H9 (cell line): ENCODE data around the gene SEZ6. TPM values are rescaled to one million over a fixed set of nuclear protein-coding genes. Genes with fewer than 3 reads are reported as not detected.

Experiments used
- DNase-seq: peaks from one replicate; pipeline ENCODE4 v3.0.0-alpha.2; 2017
- H2AFZ ChIP-seq: one replicate; pipeline ENCODE4 v1.6.1; 2013; ENCODE audit warnings: mild to moderate bottlenecking, low read length, control low read depth, moderate library complexity
- H2AK5ac ChIP-seq: 2 replicates; pipeline ENCODE4 v1.6.1; 2013; ENCODE audit warnings: low read length, control low read depth, mixed read lengths; ENCODE audit not compliant: insufficient read length
- H2BK120ac ChIP-seq: one replicate; pipeline ENCODE4 v1.6.1; 2013; ENCODE audit warnings: low read depth, mild to moderate bottlenecking, low read length, control low read depth, inconsistent platforms; ENCODE audit not compliant: poor library complexity, severe bottlenecking
- H2BK12ac ChIP-seq: 2 replicates; pipeline ENCODE4 v1.6.1; 2013; ENCODE audit warnings: low read length, control low read depth, mixed read lengths, low read depth; ENCODE audit not compliant: insufficient read length
- H2BK15ac ChIP-seq: 2 replicates; pipeline ENCODE4 v1.6.1; 2013; ENCODE audit warnings: low read depth, low read length, control low read depth
- H2BK20ac ChIP-seq: one replicate; pipeline ENCODE4 v1.6.1; 2013; ENCODE audit warnings: low read depth, mild to moderate bottlenecking, low read length, control low read depth, inconsistent platforms; ENCODE audit not compliant: poor library complexity, severe bottlenecking
- H2BK5ac ChIP-seq: 2 replicates; pipeline ENCODE4 v1.6.1; 2013; ENCODE audit warnings: low read length, control low read depth, mixed read lengths; ENCODE audit not compliant: insufficient read length
- H3K14ac ChIP-seq: 2 replicates; pipeline ENCODE4 v1.6.1; 2013; ENCODE audit warnings: low read length, control low read depth; ENCODE audit not compliant: insufficient read depth
- H3K18ac ChIP-seq: 2 replicates; pipeline ENCODE4 v1.6.1; 2013; ENCODE audit warnings: low read depth, mild to moderate bottlenecking, mixed read lengths, low read length, control low read depth; ENCODE audit not compliant: insufficient read length
- H3K23ac ChIP-seq: 2 replicates; pipeline ENCODE4 v1.6.1; 2013; ENCODE audit warnings: low read length, control low read depth, mixed read lengths, low read depth; ENCODE audit not compliant: insufficient read length
- H3K23me2 ChIP-seq: 2 replicates; pipeline ENCODE4 v1.6.1; 2013; ENCODE audit warnings: low read depth, mild to moderate bottlenecking, mixed read lengths, low read length, control low read depth; ENCODE audit not compliant: insufficient read length, poor library complexity, severe bottlenecking
- H3K27ac ChIP-seq: 2 replicates; pipeline ENCODE4 v1.5.1; 2013; ENCODE audit warnings: low read length, control low read depth, mixed read lengths, low read depth; ENCODE audit not compliant: insufficient read length
- H3K27me3 ChIP-seq: 2 replicates; pipeline ENCODE4 v1.6.1; 2013; ENCODE audit warnings: low read length, control low read depth, inconsistent platforms; ENCODE audit not compliant: insufficient read depth
- H3K4ac ChIP-seq: 2 replicates; pipeline ENCODE4 v1.6.1; 2013; ENCODE audit warnings: low read depth, mild to moderate bottlenecking, control low read depth, inconsistent platforms, low read length, moderate library complexity
- H3K4me1 ChIP-seq: 2 replicates; pipeline ENCODE4 v1.6.1; 2013; ENCODE audit warnings: low read length, control low read depth, inconsistent platforms; ENCODE audit not compliant: insufficient read depth
- H3K4me2 ChIP-seq: 2 replicates; pipeline ENCODE4 v1.6.1; 2013; ENCODE audit warnings: low read length, control low read depth, mixed read lengths; ENCODE audit not compliant: insufficient read length, insufficient read depth
- H3K56ac ChIP-seq: 2 replicates; pipeline ENCODE4 v1.6.1; 2013; ENCODE audit warnings: low read depth, mild to moderate bottlenecking, mixed read lengths, low read length, control low read depth; ENCODE audit not compliant: insufficient read length
- H3K79me1 ChIP-seq: 2 replicates; pipeline ENCODE4 v1.6.1; 2013; ENCODE audit warnings: low read depth, mild to moderate bottlenecking, moderate library complexity, low read length, control low read depth, inconsistent platforms; ENCODE audit not compliant: insufficient read depth, poor library complexity, severe bottlenecking
- H3K79me2 ChIP-seq: 2 replicates; pipeline ENCODE4 v1.6.1; 2013; ENCODE audit warnings: low read length, control low read depth, inconsistent platforms; ENCODE audit not compliant: insufficient read depth
- H3K9ac ChIP-seq: 2 replicates; pipeline ENCODE4 v1.6.1; 2013; ENCODE audit warnings: low read length, control low read depth, mixed read lengths; ENCODE audit not compliant: insufficient read length; ENCODE audit errors: extremely low read depth
- H3K9me3 ChIP-seq: one replicate; pipeline ENCODE4 v1.6.1; 2013; ENCODE audit warnings: low read depth, low read length, inconsistent platforms; ENCODE audit not compliant: control insufficient read depth
- H3T11ph ChIP-seq: one replicate; pipeline ENCODE4 v1.6.1; 2013; ENCODE audit warnings: mild to moderate bottlenecking, low read length, control low read depth, inconsistent platforms
- H4K20me1 ChIP-seq: one replicate; pipeline ENCODE4 v1.6.1; 2013; ENCODE audit not compliant: control insufficient read depth, insufficient read length, insufficient read depth
- H4K5ac ChIP-seq: 2 replicates; pipeline ENCODE4 v1.6.1; 2013; ENCODE audit warnings: low read depth, mild to moderate bottlenecking, mixed read lengths, low read length, control low read depth; ENCODE audit not compliant: insufficient read length
- H4K8ac ChIP-seq: replicated peaks from 2 replicates; pipeline ENCODE4 v1.6.1; 2013; ENCODE audit warnings: low read length, control low read depth, mixed read lengths, low read depth; ENCODE audit not compliant: insufficient read length
- H4K91ac ChIP-seq: 2 replicates; pipeline ENCODE4 v1.6.1; 2013; ENCODE audit warnings: low read depth, mild to moderate bottlenecking, moderate library complexity, mixed read lengths, low read length, control low read depth; ENCODE audit not compliant: insufficient read length
- H3K27ac Mint-ChIP-seq, 3 experiments: 2 replicates in 2 of 3; 3 replicates in 1 of 3; pipeline ENCODE4 v1.8.0; 2020 to 2021; ENCODE audit warnings: mixed read lengths in 3 of 3, mild to moderate bottlenecking in 1 of 3, moderate library complexity in 1 of 3
- H3K27me3 Mint-ChIP-seq: 2 replicates; pipeline ENCODE4 v1.8.0; 2021; ENCODE audit warnings: low read depth, mild to moderate bottlenecking, moderate library complexity, mixed read lengths
- H3K36me3 Mint-ChIP-seq, 3 experiments: 2 replicates in 2 of 3; 3 replicates in 1 of 3; pipeline ENCODE4 v1.8.0; 2020 to 2021; ENCODE audit warnings: low read depth in 3 of 3, mixed read lengths in 3 of 3; ENCODE audit not compliant: insufficient read depth in 1 of 3
- H3K4me1 Mint-ChIP-seq, 2 experiments: 2 replicates each; pipeline ENCODE4 v1.8.0; 2020; ENCODE audit warnings: mixed read lengths in 2 of 2
- H3K4me3 Mint-ChIP-seq, 2 experiments: 2 replicates in 1 of 2; 3 replicates in 1 of 2; pipeline ENCODE4 v1.8.0; 2020 to 2021; ENCODE audit warnings: mild to moderate bottlenecking in 2 of 2, mixed read lengths in 2 of 2, moderate library complexity in 1 of 2
- H3K9me3 Mint-ChIP-seq, 2 experiments: 2 replicates in 1 of 2; 3 replicates in 1 of 2; pipeline ENCODE4 v1.8.0; 2020; ENCODE audit warnings: mild to moderate bottlenecking in 2 of 2, mixed read lengths in 2 of 2, moderate library complexity in 1 of 2
- CTCF ChIP-seq: fragments of 200-600 bp; sonication (generic); conservative IDR thresholded peaks from 3 replicates; pipeline ENCODE4 v1.8.0; 2021; ENCODE audit warnings: antibody characterized with exemption, mild to moderate bottlenecking
- WGBS: extraction: QIAGEN DNeasy Blood & Tissue Kit; methylation state at CpG from one replicate; pipeline ENCODE4 v1.1.7; 2013; ENCODE audit warnings: missing lambda C conversion rate, low lambda C conversion rate, mixed read lengths; ENCODE audit not compliant: insufficient read length; ENCODE audit errors: extremely low coverage; 5-methylcytosine and 5-hydroxymethylcytosine counted together
- total RNA-seq: library from RNA; stranded (reverse); gene quantifications from 2 replicates; pipeline ENCODE4 v1.2.1, GENCODE V29; 2021

SEZ6 gene
- total RNA-seq, 1 experiment from 2014 or later, result 1.8 TPM

GRCh38 chr17:29024316-29024952 is 18.6 kb upstream of the SEZ6 start:
- H3K27me3 Mint-ChIP-seq, result peaks cover 15% of the 10 kb centered on the region
- Histone ChIP-seq H4K5ac (no peak overlapping the region), H2BK12ac (no peak overlapping the region), H3K23me2 (no peaks in the 10 kb centered on the region), H3K4ac (no peak overlapping the region), H4K8ac (no peak overlapping the region), H2BK120ac (no peak overlapping the region), H2AK5ac (no peak overlapping the region), H4K20me1 (no peaks in the 10 kb centered on the region), H4K91ac (no peak overlapping the region), H2BK15ac (no peak overlapping the region), H3K27ac (no peak overlapping the region), H2AFZ (no peak overlapping the region), H3K4me1 (peaks cover 17% of the 10 kb centered on the region), H3K14ac (no peak overlapping the region), H3K27me3 (no peaks in the 10 kb centered on the region), H3K79me1 (no peaks in the 10 kb centered on the region), H3K18ac (no peak overlapping the region), H3T11ph (no peak overlapping the region), H3K23ac (no peak overlapping the region), H3K9me3 (no peaks in the 10 kb centered on the region), H3K79me2 (no peaks in the 10 kb centered on the region), H3K9ac (no peak overlapping the region), H2BK20ac (no peak overlapping the region), H3K4me2 (no peak overlapping the region), H2BK5ac (no peak overlapping the region), H3K56ac (no peak overlapping the region)
- H3K4me1 Mint-ChIP-seq, result peaks cover 45 to 50% of the 10 kb centered on the region in 2 experiments
- H3K4me3 Mint-ChIP-seq, result no peak overlapping the region
- no peak for DNase-seq
- H3K36me3 Mint-ChIP-seq, result no peaks in the 10 kb centered on the region
- TF ChIP-seq CTCF, result no peak
- no CpG with 5 or more reads among the region's 6 CpGs for WGBS
- H3K9me3 Mint-ChIP-seq, result no peaks in the 10 kb centered on the region
- H3K27ac Mint-ChIP-seq, result peak overlapping the region in 1 of 3 experiments; percentile 65; a peak in 3 of 7 replicates
